Breast epithelium (tissue), 3 donors: ENCODE results near the gene SLC6A12.

ENCODE experiments used
- CTCF ChIP-seq, 3 donors: fragments of 450-650 bp; IDR thresholded peaks; one replicate each; pipeline ENCODE4 v1.5.1; 2016 to 2017; ENCODE audit warnings: antibody characterized with exemption in 3 of 3, mild to moderate bottlenecking in 3 of 3, moderate library complexity in 3 of 3
- POLR2A ChIP-seq: fragments of 450-650 bp; IDR thresholded peaks from one replicate; pipeline ENCODE4 v1.6.1; 2016; ENCODE audit warnings: antibody characterized with exemption, mild to moderate bottlenecking, moderate library complexity
- POLR2AphosphoS5 ChIP-seq, 3 donors: sonication (generic); formaldehyde crosslinking; IDR thresholded peaks; one replicate each; pipeline ENCODE4 v1.6.1; 2017; ENCODE audit warnings: antibody characterized with exemption in 3 of 3

DNA sequence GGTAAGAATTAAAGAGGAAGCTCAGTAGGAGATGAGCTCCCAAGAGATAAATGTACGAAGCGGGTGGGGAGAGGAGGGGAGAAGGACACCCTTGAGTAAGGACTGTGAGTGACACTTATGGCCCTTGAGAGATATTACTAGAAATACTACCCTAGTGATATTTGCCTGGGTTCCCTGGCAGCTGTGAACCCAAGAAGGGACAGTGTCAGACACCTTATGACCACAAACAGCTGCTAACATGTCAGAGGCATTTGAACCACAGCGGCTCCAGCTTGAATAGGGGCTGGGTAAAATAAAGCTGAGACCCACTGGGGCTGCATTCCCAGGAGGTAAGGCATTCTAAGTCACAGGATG lies 19.6 kb upstream of the SLC6A12 start:
- TF ChIP-seq CTCF (IDR thresholded peaks at IDR 0.05) (no peak), POLR2AphosphoS5 (IDR thresholded peaks at IDR 0.05) (no peak), POLR2A (no peak)
